ENCODE results near the gene LIMS3.
"Not testable (repeated sequence)": the region's sequence is repeated elsewhere in the genome, so short reads cannot be mapped to it uniquely, and the experiment has no call there.

GRCh38 chr2:109908626-109909025 lies 10.1 kb downstream of the LIMS3 start:
- not testable (repeated sequence) for TF ChIP-seq CTCF, POLR2A (IDR thresholded peaks at IDR 0.05)

Measured in heart left ventricle (tissue), 13 donors.